ENCODE results near the gene ZNF516.

The ZNF516 gene

GRCh38 chr18:76425146-76426131 lies 69.6 kb downstream of the ZNF516 start:
- DNase-seq (ENCODE audit: low read depth, low spot score): no peak
- no peak for TF ChIP-seq CTCF (IDR thresholded peaks at IDR 0.05; ENCODE audit: low read depth, low read length)
- H3K4me3 ChIP-seq (ENCODE audit: low read depth, low read length): no peak overlapping the region
- in situ Hi-C loops (cut with HindIII; ENCODE audit: low sequenced_read_pairs): no loop called here

- DNase-seq (ENCODE audit: low read depth, low spot score): no peak
- TF ChIP-seq CTCF (IDR thresholded peaks at IDR 0.05; ENCODE audit: low read depth, low read length): no peak
- in situ Hi-C loops (cut with HindIII; ENCODE audit: low sequenced_read_pairs): no loop called here
- H3K4me3 ChIP-seq (ENCODE audit: low read depth, low read length): no peak overlapping the region
These were observed 72.2 kb downstream of the ZNF516 start for GRCh38 chr18:76422838-76423237.

DNA sequence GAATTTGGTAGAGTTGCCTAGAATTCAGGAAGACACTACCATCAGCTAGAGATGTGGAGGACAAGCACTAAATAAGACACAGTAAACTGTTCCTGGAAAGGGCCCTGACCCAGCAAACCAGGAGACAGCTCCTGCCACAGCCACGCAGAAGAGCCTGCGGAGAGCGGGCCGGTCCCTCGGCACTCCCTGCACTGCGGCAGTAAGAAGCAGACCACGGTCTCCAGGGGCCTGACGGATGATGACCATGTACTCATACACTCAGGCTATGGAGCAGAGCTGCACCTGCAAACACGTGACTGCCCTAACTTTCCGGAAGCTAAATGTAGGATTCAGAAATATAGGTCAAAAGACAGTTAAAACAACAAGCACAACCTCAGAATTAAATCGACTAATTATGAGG lies 72.9 kb downstream of the ZNF516 start:
- H3K4me3 ChIP-seq (ENCODE audit: low read depth, low read length): no peak overlapping the region
- no peak for TF ChIP-seq CTCF (IDR thresholded peaks at IDR 0.05; ENCODE audit: low read depth, low read length)
- no peak for DNase-seq (ENCODE audit: low read depth, low spot score)
- in situ Hi-C loops (cut with HindIII; ENCODE audit: low sequenced_read_pairs): no loop called here

GRCh38 chr18:76421685-76422078 lies 73.4 kb downstream of the ZNF516 start:
- no peak for TF ChIP-seq CTCF (IDR thresholded peaks at IDR 0.05; ENCODE audit: low read depth, low read length)
- in situ Hi-C loops (cut with HindIII; ENCODE audit: low sequenced_read_pairs): no loop called here
- no peak overlapping the region for H3K4me3 ChIP-seq (ENCODE audit: low read depth, low read length)
- DNase-seq (ENCODE audit: low read depth, low spot score): no peak

- in situ Hi-C loops (cut with HindIII; ENCODE audit: low sequenced_read_pairs): no loop called here
- DNase-seq (ENCODE audit: low read depth, low spot score): no peak
- no peak for TF ChIP-seq CTCF (IDR thresholded peaks at IDR 0.05; ENCODE audit: low read depth, low read length)
- H3K4me3 ChIP-seq (ENCODE audit: low read depth, low read length): no peak overlapping the region
These were observed 74.0 kb downstream of the ZNF516 start for GRCh38 chr18:76420898-76421684.

GRCh38 chr18:76419811-76420210 lies 75.2 kb downstream of the ZNF516 start:
- in situ Hi-C loops (cut with HindIII; ENCODE audit: low sequenced_read_pairs): no loop called here
- DNase-seq (ENCODE audit: low read depth, low spot score): no peak
- no peak for TF ChIP-seq CTCF (IDR thresholded peaks at IDR 0.05; ENCODE audit: low read depth, low read length)
- no peak overlapping the region for H3K4me3 ChIP-seq (ENCODE audit: low read depth, low read length)
